ENCODE data around the gene RAB10.
"Not testable (repeated sequence)": the region's sequence is repeated elsewhere in the genome, so short reads cannot be mapped to it uniquely, and the experiment has no call there.

RAB10 gene

GRCh38 chr2:26033818-26034636 lies at the start of gene RAB10:
Gene RAB10 (plus strand): TSS chr2:26034084. CDS start chr2:26034609, 525 bp downstream.
- DNase-seq (ENCODE audit: low read depth, low spot score): peak; percentile 99

GRCh38 chr2:25988134-25988533 lies 45.8 kb upstream of the RAB10 start:
- no peak for DNase-seq (ENCODE audit: low read depth, low spot score)

- no peak for DNase-seq (ENCODE audit: low read depth, low spot score)
Observed at GRCh38 chr2:25989154-25989553, 44.7 kb upstream of the RAB10 start.

- DNase-seq (ENCODE audit: low read depth, low spot score): no peak
Observed at GRCh38 chr2:25991965-25992364, 41.9 kb upstream of the RAB10 start.

- no peak for DNase-seq (ENCODE audit: low read depth, low spot score)
Observed at GRCh38 chr2:25992556-25992955, 41.3 kb upstream of the RAB10 start.

GRCh38 chr2:25993049-25993448 lies 40.8 kb upstream of the RAB10 start:
- no peak for DNase-seq (ENCODE audit: low read depth, low spot score)

- DNase-seq (ENCODE audit: low read depth, low spot score): no peak
Observed at GRCh38 chr2:25994509-25994908, 39.4 kb upstream of the RAB10 start.

GRCh38 chr2:25996844-25997243 lies 37.0 kb upstream of the RAB10 start:
- no peak for DNase-seq (ENCODE audit: low read depth, low spot score)

GRCh38 chr2:25998816-25999383 lies 35.0 kb upstream of the RAB10 start:
- not testable (repeated sequence) for DNase-seq (ENCODE audit: low read depth, low spot score)

GRCh38 chr2:25999406-25999805 lies 34.5 kb upstream of the RAB10 start:
- not testable (repeated sequence) for DNase-seq (ENCODE audit: low read depth, low spot score)

- no peak for DNase-seq (ENCODE audit: low read depth, low spot score)
Observed at GRCh38 chr2:26000561-26001082, 33.3 kb upstream of the RAB10 start.

- DNase-seq (ENCODE audit: low read depth, low spot score): no peak
Observed at GRCh38 chr2:26001743-26002351, 32.0 kb upstream of the RAB10 start.

- no peak for DNase-seq (ENCODE audit: low read depth, low spot score)
Observed at GRCh38 chr2:26002632-26003310, 31.1 kb upstream of the RAB10 start.

GRCh38 chr2:26008095-26008494 lies 25.8 kb upstream of the RAB10 start:
- no peak for DNase-seq (ENCODE audit: low read depth, low spot score)

- DNase-seq (ENCODE audit: low read depth, low spot score): no peak
Observed at GRCh38 chr2:26008851-26009566, 24.9 kb upstream of the RAB10 start.

GRCh38 chr2:26009567-26009963 lies 24.3 kb upstream of the RAB10 start:
- DNase-seq (ENCODE audit: low read depth, low spot score): no peak

- DNase-seq (ENCODE audit: low read depth, low spot score): no peak
Observed at GRCh38 chr2:26010943-26011342, 22.9 kb upstream of the RAB10 start.

GRCh38 chr2:26011609-26011989 lies 22.3 kb upstream of the RAB10 start:
- no peak for DNase-seq (ENCODE audit: low read depth, low spot score)

- no peak for DNase-seq (ENCODE audit: low read depth, low spot score)
Observed at GRCh38 chr2:26011990-26012856, 21.7 kb upstream of the RAB10 start.

- DNase-seq (ENCODE audit: low read depth, low spot score): no peak
Observed at GRCh38 chr2:26013668-26014067, 20.2 kb upstream of the RAB10 start.

All from smooth muscle cell of the brain vasculature (primary cell).